ENCODE results near the gene GABARAPL1. TPM values are rescaled to one million over a fixed set of nuclear protein-coding genes. Genes with fewer than 3 reads are reported as not detected.
"Not testable (repeated sequence)": the region's sequence is repeated elsewhere in the genome, so short reads cannot be mapped to it uniquely, and the experiment has no call there.

Gene GABARAPL1
- total RNA-seq, 1 donor from 2014 or later = 119 TPM

GRCh38 chr12:10197879-10198278 is 14.8 kb upstream of the GABARAPL1 start:
- FAIRE-seq = no peak
- Histone ChIP-seq H3K79me2 (ENCODE audit: insufficient read depth, low read length) (no peaks in the 10 kb centered on the region), H3K4me3 (ENCODE audit: insufficient read depth, low read depth, low read length) (no peak overlapping the region), H3K4me1 (ENCODE audit: insufficient read depth, low read length) (no peaks in the 10 kb centered on the region), H2AFZ (ENCODE audit: low read depth, low read length) (no peak overlapping the region), H3K27me3 (ENCODE audit: insufficient read depth, low read length) (no peaks in the 10 kb centered on the region), H3K9ac (ENCODE audit: low read length) (no peak overlapping the region), H3K4me2 (ENCODE audit: low read length) (no peak overlapping the region), H4K20me1 (ENCODE audit: insufficient read depth, low read length) (no peaks in the 10 kb centered on the region), H3K9me3 (ENCODE audit: insufficient read depth, low read depth, low read length) (no peaks in the 10 kb centered on the region), H3K36me3 (ENCODE audit: insufficient read depth, low read length) (no peaks in the 10 kb centered on the region), H3K27ac (ENCODE audit: low read depth, low read length) (no peak overlapping the region)
- no peaks in the 10 kb centered on the region for H3K9me3 Mint-ChIP-seq (ENCODE audit: unreplicated experiment)
- no peak overlapping the region for H3K27ac Mint-ChIP-seq (ENCODE audit: unreplicated experiment)
- DNase-seq (ENCODE audit: low read depth) = no peak
- H3K27me3 Mint-ChIP-seq (ENCODE audit: low read depth, unreplicated experiment) = no peaks in the 10 kb centered on the region
- H3K4me1 Mint-ChIP-seq (ENCODE audit: low read depth, unreplicated experiment) = peaks cover 5% of the 10 kb centered on the region
- H3K4me3 Mint-ChIP-seq (ENCODE audit: unreplicated experiment) = no peak overlapping the region
- no peak for TF ChIP-seq EZH2 (IDR thresholded peaks at IDR 0.05; ENCODE audit: insufficient read depth, low read length)
- TF ChIP-seq, protein P1, sequence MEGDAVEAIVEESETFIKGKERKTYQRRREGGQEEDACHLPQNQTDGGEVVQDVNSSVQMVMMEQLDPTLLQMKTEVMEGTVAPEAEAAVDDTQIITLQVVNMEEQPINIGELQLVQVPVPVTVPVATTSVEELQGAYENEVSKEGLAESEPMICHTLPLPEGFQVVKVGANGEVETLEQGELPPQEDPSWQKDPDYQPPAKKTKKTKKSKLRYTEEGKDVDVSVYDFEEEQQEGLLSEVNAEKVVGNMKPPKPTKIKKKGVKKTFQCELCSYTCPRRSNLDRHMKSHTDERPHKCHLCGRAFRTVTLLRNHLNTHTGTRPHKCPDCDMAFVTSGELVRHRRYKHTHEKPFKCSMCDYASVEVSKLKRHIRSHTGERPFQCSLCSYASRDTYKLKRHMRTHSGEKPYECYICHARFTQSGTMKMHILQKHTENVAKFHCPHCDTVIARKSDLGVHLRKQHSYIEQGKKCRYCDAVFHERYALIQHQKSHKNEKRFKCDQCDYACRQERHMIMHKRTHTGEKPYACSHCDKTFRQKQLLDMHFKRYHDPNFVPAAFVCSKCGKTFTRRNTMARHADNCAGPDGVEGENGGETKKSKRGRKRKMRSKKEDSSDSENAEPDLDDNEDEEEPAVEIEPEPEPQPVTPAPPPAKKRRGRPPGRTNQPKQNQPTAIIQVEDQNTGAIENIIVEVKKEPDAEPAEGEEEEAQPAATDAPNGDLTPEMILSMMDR (IDR thresholded peaks at IDR 0.05; ENCODE audit: insufficient read depth, low read depth, low read length) = no peak
- no peaks in the 10 kb centered on the region for H3K36me3 Mint-ChIP-seq (ENCODE audit: low read depth, unreplicated experiment)

GRCh38 chr12:10204495-10204894 is 8.2 kb upstream of the GABARAPL1 start:
- not testable (repeated sequence) for DNase-seq (ENCODE audit: low read depth); H3K9ac ChIP-seq (ENCODE audit: low read length); H3K4me3 ChIP-seq (ENCODE audit: insufficient read depth, low read depth, low read length); H3K36me3 ChIP-seq (ENCODE audit: insufficient read depth, low read length); H3K9me3 Mint-ChIP-seq (ENCODE audit: unreplicated experiment); H3K4me2 ChIP-seq (ENCODE audit: low read length); H3K36me3 Mint-ChIP-seq (ENCODE audit: low read depth, unreplicated experiment); H3K9me3 ChIP-seq (ENCODE audit: insufficient read depth, low read depth, low read length); FAIRE-seq; H3K4me3 Mint-ChIP-seq (ENCODE audit: unreplicated experiment); H2AFZ ChIP-seq (ENCODE audit: low read depth, low read length); H3K27me3 Mint-ChIP-seq (ENCODE audit: low read depth, unreplicated experiment); H4K20me1 ChIP-seq (ENCODE audit: insufficient read depth, low read length); H3K27ac Mint-ChIP-seq (ENCODE audit: unreplicated experiment); H3K4me1 ChIP-seq (ENCODE audit: insufficient read depth, low read length); H3K4me1 Mint-ChIP-seq (ENCODE audit: low read depth, unreplicated experiment); H3K79me2 ChIP-seq (ENCODE audit: insufficient read depth, low read length); H3K27me3 ChIP-seq (ENCODE audit: insufficient read depth, low read length); H3K27ac ChIP-seq (ENCODE audit: low read depth, low read length)

- peak overlapping the region; percentile 1 for H2AFZ ChIP-seq (ENCODE audit: low read depth, low read length)
- no peaks in the 10 kb centered on the region for H3K36me3 Mint-ChIP-seq (ENCODE audit: low read depth, unreplicated experiment)
- no peaks in the 10 kb centered on the region for H4K20me1 ChIP-seq (ENCODE audit: insufficient read depth, low read length)
- H3K36me3 ChIP-seq (ENCODE audit: insufficient read depth, low read length) = no peaks in the 10 kb centered on the region
- H3K79me2 ChIP-seq (ENCODE audit: insufficient read depth, low read length) = no peaks in the 10 kb centered on the region
- H3K4me3 Mint-ChIP-seq (ENCODE audit: unreplicated experiment) = no peak overlapping the region
- H3K9me3 ChIP-seq (ENCODE audit: insufficient read depth, low read depth, low read length) = no peaks in the 10 kb centered on the region
- no peak for TF ChIP-seq EZH2 (IDR thresholded peaks at IDR 0.05; ENCODE audit: insufficient read depth, low read length)
- TF ChIP-seq, protein P1 (IDR thresholded peaks at IDR 0.05; ENCODE audit: insufficient read depth, low read depth, low read length) = no peak
- H3K4me3 ChIP-seq (ENCODE audit: insufficient read depth, low read depth, low read length) = no peak overlapping the region
- H3K9ac ChIP-seq (ENCODE audit: low read length) = no peak overlapping the region
- no peak overlapping the region for H3K4me2 ChIP-seq (ENCODE audit: low read length)
- H3K9me3 Mint-ChIP-seq (ENCODE audit: unreplicated experiment) = no peaks in the 10 kb centered on the region
- H3K27ac Mint-ChIP-seq (ENCODE audit: unreplicated experiment) = peak overlapping the region; percentile 12
- FAIRE-seq (peak; percentile 88), DNase-seq (ENCODE audit: low read depth) (peak; percentile 30)
- H3K4me1 Mint-ChIP-seq (ENCODE audit: low read depth, unreplicated experiment) = peaks cover 5% of the 10 kb centered on the region
- H3K27me3 ChIP-seq (ENCODE audit: insufficient read depth, low read length) = no peaks in the 10 kb centered on the region
- H3K4me1 ChIP-seq (ENCODE audit: insufficient read depth, low read length) = peaks cover 4% of the 10 kb centered on the region
- no peaks in the 10 kb centered on the region for H3K27me3 Mint-ChIP-seq (ENCODE audit: low read depth, unreplicated experiment)
- H3K27ac ChIP-seq (ENCODE audit: low read depth, low read length) = peak overlapping the region; percentile 36
Measured at GRCh38 chr12:10205220-10205807, 7.4 kb upstream of the GABARAPL1 start.
